GM23338 (cell line): ENCODE data around the gene CACNA2D3. TPM values are rescaled to one million over a fixed set of nuclear protein-coding genes. Genes with fewer than 3 reads are reported as not detected.

Experiments
- ATAC-seq: fragments of 200-7000 bp; cut with Tn5 transposase; 3 replicates; pipeline ENCODE4 v1.9.1; 2020
- DNase-seq: peaks from one replicate; pipeline ENCODE4 v3.0.0-alpha.2; 2015; ENCODE audit warnings: low spot score
- H2AFZ ChIP-seq: fragments of 200-600 bp; sonication (generic); 2 replicates; pipeline ENCODE4 v1.8.0; 2016; ENCODE audit warnings: antibody characterized with exemption, mild to moderate bottlenecking, moderate library complexity
- H3F3A ChIP-seq: fragments of 200-600 bp; sonication (generic); replicated peaks from 2 replicates; pipeline ENCODE4 v1.8.0; 2017; ENCODE audit warnings: antibody characterized with exemption, mixed run types, low read depth
- H3K27ac ChIP-seq: fragments of 200-600 bp; sonication (generic); 2 replicates; pipeline ENCODE4 v1.6.1; 2016; ENCODE audit warnings: low read depth
- H3K27me3 ChIP-seq: fragments of 200-600 bp; sonication (generic); 2 replicates; pipeline ENCODE4 v1.8.0; 2016; ENCODE audit warnings: mild to moderate bottlenecking, mixed run types, moderate library complexity; ENCODE audit not compliant: insufficient read depth
- H3K36me3 ChIP-seq: fragments of 200-600 bp; sonication (generic); 2 replicates; pipeline ENCODE4 v1.8.0; 2016; ENCODE audit warnings: mild to moderate bottlenecking; ENCODE audit not compliant: insufficient read depth
- H3K4me1 ChIP-seq: fragments of 200-600 bp; sonication (generic); 2 replicates; pipeline ENCODE4 v1.8.0; 2016; ENCODE audit warnings: mild to moderate bottlenecking, moderate library complexity; ENCODE audit not compliant: insufficient read depth
- H3K4me2 ChIP-seq: fragments of 200-600 bp; sonication (generic); 2 replicates; pipeline ENCODE4 v1.7.1; 2017; ENCODE audit warnings: mixed run types
- H3K4me3 ChIP-seq: fragments of 200-600 bp; sonication (generic); 2 replicates; pipeline ENCODE4 v1.6.1; 2016; ENCODE audit warnings: mixed run types
- H3K79me2 ChIP-seq: fragments of 200-600 bp; sonication (generic); replicated peaks from 2 replicates; pipeline ENCODE4 v1.8.0; 2017; ENCODE audit warnings: mild to moderate bottlenecking; ENCODE audit not compliant: insufficient read depth
- H3K9me2 ChIP-seq: fragments of 200-600 bp; sonication (generic); 2 replicates; pipeline ENCODE4 v1.8.0; 2017; ENCODE audit not compliant: insufficient read depth
- H4K20me1 ChIP-seq: fragments of 200-600 bp; sonication (generic); replicated peaks from 2 replicates; pipeline ENCODE4 v1.8.0; 2017; ENCODE audit warnings: mild to moderate bottlenecking; ENCODE audit not compliant: insufficient read depth
- H3K27ac Mint-ChIP-seq: 2 replicates; pipeline ENCODE4 v1.8.0; 2020; ENCODE audit warnings: inconsistent platforms, mild to moderate bottlenecking, moderate library complexity, mixed read lengths
- H3K27me3 Mint-ChIP-seq: 3 replicates; pipeline ENCODE4 v1.8.0; 2022; ENCODE audit warnings: low read depth, mild to moderate bottlenecking, moderate library complexity, mixed read lengths, inconsistent platforms; ENCODE audit not compliant: insufficient read depth, poor library complexity
- H3K36me3 Mint-ChIP-seq: 3 replicates; pipeline ENCODE4 v1.8.0; 2021; ENCODE audit warnings: low read depth, mild to moderate bottlenecking, inconsistent platforms, moderate library complexity, mixed read lengths
- H3K4me1 Mint-ChIP-seq: 3 replicates; pipeline ENCODE4 v1.8.0; 2020; ENCODE audit warnings: mild to moderate bottlenecking, inconsistent platforms, mixed read lengths
- H3K4me3 Mint-ChIP-seq: 3 replicates; pipeline ENCODE4 v1.8.0; 2021; ENCODE audit warnings: moderate library complexity, mild to moderate bottlenecking, inconsistent platforms, mixed read lengths
- H3K9me3 Mint-ChIP-seq: 3 replicates; pipeline ENCODE4 v1.8.0; 2020; ENCODE audit warnings: moderate library complexity, mild to moderate bottlenecking, inconsistent platforms, mixed read lengths
- CREB1 ChIP-seq: fragments of 250-450 bp; sonication (Bioruptor Pico); IDR thresholded peaks from 2 replicates; pipeline ENCODE4 v1.5.0; 2020; ENCODE audit warnings: low read depth, mild to moderate bottlenecking, moderate library complexity
- ETS1 ChIP-seq: IDR thresholded peaks from 2 replicates; pipeline ENCODE4 v1.6.1; 2016; ENCODE audit warnings: antibody characterized with exemption
- EZH2 ChIP-seq: fragments of 200-600 bp; sonication (generic); IDR thresholded peaks from one replicate; pipeline ENCODE4 v1.8.0; 2017; ENCODE audit warnings: antibody characterized with exemption, mild to moderate bottlenecking, low read depth; ENCODE audit not compliant: unreplicated experiment
- EZH2phosphoT487 ChIP-seq: fragments of 200-600 bp; sonication (generic); IDR thresholded peaks from one replicate; pipeline ENCODE4 v1.8.1; 2018; ENCODE audit warnings: antibody characterized with exemption; ENCODE audit not compliant: unreplicated experiment
- NANOG ChIP-seq: IDR thresholded peaks from 2 replicates; pipeline ENCODE4 v1.6.1; 2016; ENCODE audit warnings: antibody characterized with exemption, borderline replicate concordance
- POLR2AphosphoS5 ChIP-seq: IDR thresholded peaks from 2 replicates; pipeline ENCODE4 v1.6.1; 2016; ENCODE audit warnings: antibody characterized with exemption, low read depth
- REST ChIP-seq: IDR thresholded peaks from one replicate; pipeline ENCODE4 v1.6.1; 2018; ENCODE audit warnings: antibody characterized with exemption; ENCODE audit not compliant: unreplicated experiment
- STAT1 ChIP-seq: IDR thresholded peaks from one replicate; pipeline ENCODE4 v1.6.1; 2016; ENCODE audit warnings: antibody characterized with exemption; ENCODE audit not compliant: unreplicated experiment
- ZNF462 ChIP-seq: fragments of 250-450 bp; sonication (Bioruptor Pico); IDR thresholded peaks from 2 replicates; pipeline ENCODE4 v1.5.0; 2020; ENCODE audit warnings: mild to moderate bottlenecking, moderate library complexity
- polyA plus RNA-seq: library from polyadenylated mRNA; unstranded; fragments of >200 nt; fragmentation: Nextera tagmentation; extraction: Ambion mirVana; gene quantifications from 2 replicates; pipeline ENCODE4 v1.2.1, GENCODE V29; 2016
- total RNA-seq: library from RNA; depleted of rRNA; stranded (reverse); fragments of >200 nt; shearing (Covaris generic); gene quantifications from 2 replicates; pipeline ENCODE4 v1.2.3, GENCODE V29; 2014

CACNA2D3 gene
- total and polyA plus RNA-seq, 2 experiments from 2014 or later = 2.2 to 2.3 TPM

GRCh38 chr3:54313418-54313817 is 191.1 kb downstream of the CACNA2D3 start:
- H3K36me3 Mint-ChIP-seq = no peaks in the 10 kb centered on the region
- Histone ChIP-seq H3K36me3 (no peaks in the 10 kb centered on the region), H3K27ac (no peak overlapping the region), H3K4me1 (peaks cover 5% of the 10 kb centered on the region; the same call in 1 of the 2 replicates), H4K20me1 (no peaks in the 10 kb centered on the region), H3F3A (no peaks in the 10 kb centered on the region), H3K4me2 (no peak overlapping the region), H3K27me3 (no peaks in the 10 kb centered on the region), H3K79me2 (no peaks in the 10 kb centered on the region), H3K9me2 (no peaks in the 10 kb centered on the region), H3K4me3 (no peak overlapping the region), H2AFZ (no peak overlapping the region)
- peaks cover 3% of the 10 kb centered on the region; the same call in 1 of the 3 replicates for H3K9me3 Mint-ChIP-seq
- no peak overlapping the region for H3K4me3 Mint-ChIP-seq
- ATAC-seq (no peak), DNase-seq (no peak)
- peaks cover 3% of the 10 kb centered on the region for H3K27me3 Mint-ChIP-seq
- peaks cover 6% of the 10 kb centered on the region for H3K4me1 Mint-ChIP-seq
- no peak for TF ChIP-seq NANOG
- no peak for TF ChIP-seq REST
- TF ChIP-seq POLR2AphosphoS5 = no peak
- TF ChIP-seq EZH2 = no peak
- no peak for TF ChIP-seq ZNF462
- no peak for TF ChIP-seq ETS1
- no peak for TF ChIP-seq CREB1 (CRISPR knock-in tag)
- no peak for TF ChIP-seq EZH2phosphoT487
- no peak for TF ChIP-seq STAT1
- no peak overlapping the region for H3K27ac Mint-ChIP-seq
